Effector CD8-positive, alpha-beta T cell (primary cell): ENCODE data around the gene PLLP.
"Not testable (repeated sequence)": the region's sequence is repeated elsewhere in the genome, so short reads cannot be mapped to it uniquely, and the experiment has no call there.

Experiments used
- DNase-seq: peaks from one replicate; lab custom pipeline; 2025; lab: John Stamatoyannopoulos, UW

Gene PLLP

GRCh38 chr16:57273826-57274225 lies 10.6 kb downstream of the PLLP start:
- DNase-seq = no peak

GRCh38 chr16:57273359-57273758 lies 11.1 kb downstream of the PLLP start:
- no peak for DNase-seq

GRCh38 chr16:57271867-57272495 lies 12.5 kb downstream of the PLLP start:
- no peak for DNase-seq

- DNase-seq = no peak
Measured at GRCh38 chr16:57271063-57271345, 13.5 kb downstream of the PLLP start.

- DNase-seq = no peak
Measured at GRCh38 chr16:57270221-57271062, 14.0 kb downstream of the PLLP start.

- DNase-seq = no peak
Measured at GRCh38 chr16:57268804-57269800, 15.4 kb downstream of the PLLP start.

GRCh38 chr16:57267343-57267742 lies 17.1 kb downstream of the PLLP start:
- DNase-seq = not testable (repeated sequence)

GRCh38 chr16:57266531-57267260 lies 17.8 kb downstream of the PLLP start:
- peak; percentile 4 for DNase-seq

GRCh38 chr16:57265850-57266530 lies 18.5 kb downstream of the PLLP start:
- no peak for DNase-seq

- DNase-seq = no peak
Measured at GRCh38 chr16:57264950-57265371, 19.5 kb downstream of the PLLP start.

GRCh38 chr16:57264381-57264780 lies 20.1 kb downstream of the PLLP start:
- DNase-seq = no peak

GRCh38 chr16:57263541-57264351 lies 20.7 kb downstream of the PLLP start:
- DNase-seq = no peak

- no peak for DNase-seq
Measured at GRCh38 chr16:57262841-57263540, 21.5 kb downstream of the PLLP start.

GRCh38 chr16:57261806-57262205 lies 22.7 kb downstream of the PLLP start:
- DNase-seq = no peak

GRCh38 chr16:57260294-57260929 lies 24.1 kb downstream of the PLLP start:
- DNase-seq = peak; percentile 37

- no peak for DNase-seq
Measured at GRCh38 chr16:57258910-57259475, 25.5 kb downstream of the PLLP start.

GRCh38 chr16:57258226-57258909 lies 26.1 kb downstream of the PLLP start:
- DNase-seq = no peak

- DNase-seq = no peak
Measured at GRCh38 chr16:57257455-57258070, 26.9 kb downstream of the PLLP start.
